Fibroblast of villous mesenchyme (primary cell): ENCODE measurements around the gene ROGDI. TPM values are rescaled to one million over a fixed set of nuclear protein-coding genes. Genes with fewer than 3 reads are reported as not detected.
A peak's percentile ranks its signal among the peaks of the same experiment; 100 is the strongest.
"Not testable (repeated sequence)": the region's sequence is repeated elsewhere in the genome, so short reads cannot be mapped to it uniquely, and the experiment has no call there.

ENCODE experiments used
- DNase-seq: peaks from one replicate; pipeline ENCODE4 v3.0.0-alpha.2; 2010; ENCODE audit warnings: low read depth
- H3K4me3 ChIP-seq: 2 replicates; pipeline ENCODE4 v1.5.1; 2011; ENCODE audit warnings: low read depth, mild to moderate bottlenecking, low read length
- CTCF ChIP-seq: IDR thresholded peaks from 2 replicates; pipeline ENCODE4 v1.5.1; 2012; ENCODE audit warnings: low read depth, mild to moderate bottlenecking, low read length; ENCODE audit not compliant: insufficient read depth
- total RNA-seq: library from RNA; depleted of rRNA; stranded (reverse); fragments of >200 nt; gene quantifications from 2 replicates; pipeline ENCODE4 v1.2.3, GENCODE V29; 2012

Gene ROGDI
- total RNA-seq, 1 donor: 20.7 TPM

DNA sequence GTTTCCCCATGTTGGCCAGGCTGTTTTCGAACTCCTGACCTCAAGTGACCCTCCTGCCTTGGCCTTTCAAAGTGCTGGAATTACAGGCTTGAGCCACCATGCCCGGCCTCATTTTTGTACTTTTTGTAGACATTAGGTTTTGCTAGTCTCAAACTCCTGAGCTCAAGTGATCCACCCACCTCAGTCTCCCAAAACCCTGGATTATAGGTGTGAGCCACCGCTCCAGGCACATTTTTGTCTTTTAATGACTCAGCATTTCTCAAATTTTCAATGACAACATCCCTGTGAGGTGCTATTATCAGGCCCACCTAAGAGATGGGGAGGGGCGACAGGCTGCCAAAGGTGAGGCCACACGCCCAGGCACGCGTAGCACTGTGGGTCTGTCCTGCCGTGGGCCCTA is 15.4 kb downstream of the ROGDI start:
- H3K4me3 ChIP-seq: no peak overlapping the region
- DNase-seq: no peak
- TF ChIP-seq CTCF: no peak

DNA sequence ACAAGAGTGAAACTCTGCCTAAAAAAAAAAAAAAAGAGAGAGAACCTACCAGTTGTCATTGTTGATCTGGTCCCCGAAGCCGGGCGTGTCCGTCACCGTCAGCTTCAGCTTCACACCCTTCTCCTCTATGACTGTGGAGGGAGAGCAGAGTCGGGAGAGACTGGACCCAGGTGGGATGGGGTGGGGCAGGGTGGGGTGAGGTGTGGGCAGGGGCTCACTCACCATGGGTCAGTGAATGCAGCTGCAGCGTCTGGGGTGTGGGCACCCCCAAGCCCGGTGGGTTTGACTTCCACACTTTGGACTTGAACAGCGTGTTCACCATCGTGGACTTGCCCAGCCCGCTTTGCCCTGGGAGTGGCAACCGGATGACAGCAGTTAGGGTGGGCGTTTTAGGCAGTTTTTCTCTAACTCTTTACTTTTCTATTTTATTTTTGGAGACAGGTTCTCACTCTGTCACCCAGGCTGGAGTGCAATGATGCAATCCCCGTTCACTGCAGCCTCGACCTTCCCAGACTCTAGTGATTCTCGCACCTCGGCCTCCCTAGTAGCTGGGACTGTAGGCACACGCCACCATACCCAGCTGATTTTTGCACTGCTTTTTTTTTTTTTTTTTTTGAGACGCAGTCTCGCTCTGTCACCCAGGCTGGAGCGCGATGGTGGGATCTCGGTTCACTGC is 16.5 kb downstream of the ROGDI start:
- H3K4me3 ChIP-seq: no peak overlapping the region
- no peak for TF ChIP-seq CTCF
- DNase-seq: no peak

GRCh38 chr16:4784444-4784987 is 17.9 kb downstream of the ROGDI start:
- not testable (repeated sequence) for H3K4me3 ChIP-seq, DNase-seq

DNA sequence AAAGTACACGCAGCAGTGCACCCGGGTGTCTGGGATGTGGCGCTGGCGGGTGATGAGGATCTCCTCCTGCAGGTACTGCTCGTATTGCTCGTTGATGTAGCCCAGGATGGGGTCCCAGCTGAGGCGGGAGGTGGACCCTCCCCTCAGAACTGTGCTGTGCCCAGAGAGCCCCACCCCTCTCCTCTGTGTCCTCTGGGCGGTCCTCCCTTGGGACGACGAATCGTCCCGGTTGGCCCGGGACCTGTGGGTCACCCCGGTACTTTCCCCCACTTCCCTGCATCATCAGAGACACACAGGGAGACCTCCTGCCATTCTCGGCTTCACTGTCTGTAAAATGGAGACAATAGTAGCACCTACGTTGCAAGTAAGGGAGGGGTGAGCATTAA is 18.5 kb downstream of the ROGDI start:
- no peak for DNase-seq
- no peak overlapping the region for H3K4me3 ChIP-seq
- TF ChIP-seq CTCF: no peak

DNA sequence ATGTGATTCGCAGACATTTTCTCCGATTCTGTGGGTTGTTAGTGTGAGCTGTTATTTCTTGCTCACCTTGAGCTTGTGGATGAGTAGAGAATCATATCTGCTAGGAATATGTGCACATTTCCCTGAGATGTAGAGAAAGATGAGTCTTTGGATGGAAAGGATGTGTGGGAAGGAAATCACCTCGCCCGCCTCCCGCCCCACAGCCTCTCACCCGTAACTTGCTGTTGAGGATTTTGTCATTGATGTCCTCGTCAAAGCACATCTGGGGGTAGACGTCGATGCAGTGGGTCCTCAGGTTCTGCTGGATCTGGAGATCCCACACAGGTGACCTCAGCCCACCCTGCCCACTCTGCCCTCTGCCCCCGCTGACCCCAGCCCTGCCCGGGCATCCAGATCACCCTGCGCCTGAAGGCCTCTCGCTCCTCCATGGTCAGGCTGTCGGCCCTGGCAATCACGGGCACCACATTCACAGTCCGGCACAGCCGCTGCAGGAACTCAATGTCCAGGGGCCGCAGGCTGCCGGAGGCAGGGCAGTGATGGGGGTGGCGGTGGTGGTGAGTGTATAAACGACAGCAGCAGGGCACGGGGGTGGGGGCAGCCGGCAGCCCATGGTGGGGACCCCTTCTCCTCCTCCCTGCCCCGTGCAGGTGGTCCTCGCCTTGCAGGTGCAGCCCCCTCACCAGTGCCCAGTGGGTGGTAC is 19.0 kb downstream of the ROGDI start:
- DNase-seq: no peak
- no peak for TF ChIP-seq CTCF
- H3K4me3 ChIP-seq: no peak overlapping the region

GRCh38 chr16:4780235-4780634 is 22.2 kb downstream of the ROGDI start:
- H3K4me3 ChIP-seq: no peak overlapping the region
- DNase-seq: peak; percentile 34
- no peak for TF ChIP-seq CTCF

DNA sequence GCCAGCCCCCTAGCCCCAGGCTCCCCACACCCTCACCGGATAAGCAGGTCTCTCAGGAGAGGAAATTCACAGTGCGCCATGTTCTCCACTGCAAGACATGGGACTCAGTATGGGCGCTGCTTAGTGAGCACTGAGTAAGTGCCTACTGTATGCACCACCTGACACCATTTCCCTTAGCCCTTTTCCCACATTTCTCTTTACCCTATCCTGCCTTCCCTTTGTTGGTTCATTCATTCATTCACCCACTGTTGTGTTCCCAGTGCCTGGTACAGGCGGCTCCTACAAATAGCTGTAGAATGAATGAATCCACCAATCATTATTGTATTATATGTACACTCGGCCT is 24.4 kb downstream of the ROGDI start:
- DNase-seq: no peak
- no peak for TF ChIP-seq CTCF
- no peak overlapping the region for H3K4me3 ChIP-seq
